Measurements from ENCODE around the gene ISY1. TPM values are rescaled to one million over a fixed set of nuclear protein-coding genes. Genes with fewer than 3 reads are reported as not detected.

Gene ISY1
- polyA plus RNA-seq, 2 of the 4 experiments (the other 2 are of a cell fraction) = 23.2 to 27.6 TPM

GRCh38 chr3:129182390-129183185 is 21.7 kb upstream of the ISY1 start:
- Histone ChIP-seq H3K27ac (peak overlapping the region; percentile 99 to 100), H3K4me1 (peaks cover 54% of the 10 kb centered on the region), H3K4me2 (peak overlapping the region; percentile 93), H3K9me3 (no peaks in the 10 kb centered on the region), H3K4me3 (peak overlapping the region; percentile 98)
- DNase-seq (ENCODE audit: low read depth in 1 of 2, low spot score in 1 of 2) (no peak), ATAC-seq (peak in 1 of 2 experiments; percentile 27; a peak in 3 of 6 replicates), FAIRE-seq (no peak)
- TF ChIP-seq MAX (IDR thresholded peaks at IDR 0.05) = peak; percentile 19; the same call in 1 of the 2 replicates
- TF ChIP-seq KDM1A (IDR thresholded peaks at IDR 0.05; ENCODE audit: low read depth) = no peak
- WGBS (ENCODE audit: missing lambda C conversion rate) = under 1% methylated on average over 24 of the region's 24 CpGs
- ChIA-PET CTCF (interaction anchor here (0.8 to 3.2 kb wide), 7 partner anchors 9 to 212 kb away, joined by 3 to 25 read pairs (median 5); no protein-coding TSS in a partner anchor), POLR2A (interaction anchor here (1.5 to 2.6 kb wide), 10 partner anchors 14 to 134 kb away, joined by 4 to 16 read pairs (median 6); partner anchors contain the start of gene COPG1)

GRCh38 chr3:129181819-129182218 is 21.0 kb upstream of the ISY1 start:
- ChIA-PET POLR2A (interaction anchor here (1.5 to 2.6 kb wide), 2 partner anchors 43 to 64 kb away, joined by 6 to 16 read pairs; no protein-coding TSS in a partner anchor), CTCF (interaction anchor here (1.0 to 3.2 kb wide), 5 partner anchors 12 to 211 kb away, joined by 3 to 25 read pairs (median 7); no protein-coding TSS in a partner anchor)
- no peak for ATAC-seq
- TF ChIP-seq EHMT2 (IDR thresholded peaks at IDR 0.05; ENCODE audit: low read depth) (no peak), KDM1A (IDR thresholded peaks at IDR 0.05; ENCODE audit: low read depth) (no peak), EP300 (IDR thresholded peaks at IDR 0.05) (no peak), USF2 (IDR thresholded peaks at IDR 0.05) (no peak), CBX8 (IDR thresholded peaks at IDR 0.05) (no peak), HDAC2 (IDR thresholded peaks at IDR 0.05) (no peak), CEBPB (IDR thresholded peaks at IDR 0.05) (no peak), ZFP36 (IDR thresholded peaks at IDR 0.05; ENCODE audit: borderline replicate concordance, partially characterized antibody) (no peak)
- H3K4me2 ChIP-seq = peak overlapping the region; percentile 93
- H3K4me1 ChIP-seq = peaks cover 48% of the 10 kb centered on the region
- H3K9me3 ChIP-seq = no peaks in the 10 kb centered on the region
- WGBS (ENCODE audit: missing lambda C conversion rate) = 9% methylated on average over 3 of the region's 3 CpGs
- FAIRE-seq = no peak
- H3K4me3 ChIP-seq = peak overlapping the region; percentile 98
- no peak for DNase-seq (ENCODE audit: low read depth in 1 of 2, low spot score in 1 of 2)
- H3K27ac ChIP-seq = peak overlapping the region; percentile 99 to 100; a peak in 5 of 6 replicates

- FAIRE-seq (no peak), DNase-seq (ENCODE audit: low read depth in 1 of 2, low spot score in 1 of 2) (no peak), ATAC-seq (no peak)
- Histone ChIP-seq H3K27ac (no peak overlapping the region), H3K4me3 (peak overlapping the region; percentile 8; the same call in 2 of the 3 replicates), H3K4me1 (peaks cover 41% of the 10 kb centered on the region), H3K4me2 (peak overlapping the region; percentile 93), H3K9me3 (no peaks in the 10 kb centered on the region)
- TF ChIP-seq ZC3H11A (IDR thresholded peaks at IDR 0.05) = no peak
- TF ChIP-seq POLR2A (IDR thresholded peaks at IDR 0.05; ENCODE audit: low read length) = no peak
- TF ChIP-seq JUNB (IDR thresholded peaks at IDR 0.05) = no peak
- no peak for TF ChIP-seq EHMT2 (IDR thresholded peaks at IDR 0.05; ENCODE audit: low read depth)
- ChIA-PET CTCF (interaction anchor here (0.9 to 3.4 kb wide), 4 partner anchors 18 to 65 kb away, joined by 3 to 22 read pairs (median 7); no protein-coding TSS in a partner anchor), POLR2A (interaction anchor here (0.7 kb wide), 1 partner anchor 49 kb away, joined by 8 read pairs; no protein-coding TSS in a partner anchor)
- WGBS (ENCODE audit: missing lambda C conversion rate) = 82% methylated on average over 1 of the region's 1 CpG
Observed at GRCh38 chr3:129180461-129180860, 19.6 kb upstream of the ISY1 start.

GRCh38 chr3:129176051-129176450 is 15.2 kb upstream of the ISY1 start:
- CTCF ChIA-PET = interaction anchor here (0.6 to 1.3 kb wide), 3 partner anchors 14 to 77 kb away, joined by 3 to 12 read pairs (median 3); no protein-coding TSS in a partner anchor

More at GRCh38 chr3:129176051-129176450, 15.2 kb upstream of the ISY1 start:
- no peaks in the 10 kb centered on the region for H3K9me3 ChIP-seq
- no peak overlapping the region for H3K27ac ChIP-seq
- POLR2A ChIA-PET = no interaction called here
- no peak overlapping the region for H3K4me3 ChIP-seq
- ATAC-seq = peak in 1 of 2 experiments; percentile 19; a peak in 1 of 6 replicates
- H3K4me1 ChIP-seq = peaks cover 42% of the 10 kb centered on the region
- H3K4me2 ChIP-seq = no peak overlapping the region
- FAIRE-seq = no peak
- DNase-seq (ENCODE audit: low read depth in 1 of 2, low spot score in 1 of 2) = no peak
- 89% methylated on average over 1 of the region's 1 CpG for WGBS (ENCODE audit: missing lambda C conversion rate)
- no peak for TF ChIP-seq PBX3 (IDR thresholded peaks at IDR 0.05)
- no peak for TF ChIP-seq NFE2L2 (conservative IDR thresholded peaks at IDR 0.05; ENCODE audit: low read length)
- TF ChIP-seq RARB (CRISPR knock-in tag; IDR thresholded peaks at IDR 0.05) = no peak
- TF ChIP-seq FOXS1 (CRISPR knock-in tag; IDR thresholded peaks at IDR 0.05) = no peak
- TF ChIP-seq ZFP36 (IDR thresholded peaks at IDR 0.05; ENCODE audit: borderline replicate concordance, partially characterized antibody) = no peak
- TF ChIP-seq BHLHE40 (IDR thresholded peaks at IDR 0.05; ENCODE audit: low read depth, low read length) = no peak
- no peak for TF ChIP-seq TP53 (CRISPR knock-in tag; IDR thresholded peaks at IDR 0.05)
